HG02623 (cell line): ENCODE measurements around the gene ITK.

Experiments used
- ATAC-seq: cut with Tn5 transposase; IDR thresholded peaks from one replicate; pipeline ENCODE4 v1.9.1; 2021; ENCODE audit warnings: moderate library complexity; ENCODE audit not compliant: unreplicated experiment

The ITK gene

GRCh38 chr5:157180374-157181264 is at the start of gene ITK:
ITK (plus strand) TSS chr5:157180840; CDS start chr5:157180978, 138 bp downstream.
- ATAC-seq, result no peak

- ATAC-seq, result no peak
Observed at GRCh38 chr5:157130925-157131324, 49.7 kb upstream of the ITK start.

GRCh38 chr5:157132281-157132612 is 48.4 kb upstream of the ITK start:
- no peak for ATAC-seq

GRCh38 chr5:157137691-157138090 is 42.9 kb upstream of the ITK start:
- ATAC-seq, result no peak

- peak; percentile 100 for ATAC-seq
Observed at GRCh38 chr5:157142317-157143126, 38.1 kb upstream of the ITK start, which contains the start of gene MED7. MED7 (minus strand) TSS chr5:157142865; CDS start chr5:157139431, 3,434 bp downstream.

- ATAC-seq, result peak; percentile 33
Observed at GRCh38 chr5:157143127-157143971, 37.3 kb upstream of the ITK start.

- no peak for ATAC-seq
Observed at GRCh38 chr5:157148734-157149615, 31.7 kb upstream of the ITK start.

GRCh38 chr5:157150995-157151394 is 29.6 kb upstream of the ITK start:
- no peak for ATAC-seq

GRCh38 chr5:157155297-157155696 is 25.3 kb upstream of the ITK start:
- ATAC-seq, result no peak

- ATAC-seq, result no peak
Observed at GRCh38 chr5:157157293-157157891, 23.2 kb upstream of the ITK start.

GRCh38 chr5:157159209-157159751 is 21.4 kb upstream of the ITK start:
- ATAC-seq, result no peak

- ATAC-seq, result no peak
Observed at GRCh38 chr5:157160001-157160400, 20.6 kb upstream of the ITK start.

GRCh38 chr5:157161996-157162395 is 18.6 kb upstream of the ITK start:
- no peak for ATAC-seq

- ATAC-seq, result no peak
Observed at GRCh38 chr5:157162919-157163510, 17.6 kb upstream of the ITK start.

- no peak for ATAC-seq
Observed at GRCh38 chr5:157164521-157164920, 16.1 kb upstream of the ITK start.

GRCh38 chr5:157165261-157165660 is 15.4 kb upstream of the ITK start:
- ATAC-seq, result no peak

- ATAC-seq, result no peak
Observed at GRCh38 chr5:157165668-157166067, 15.0 kb upstream of the ITK start.

GRCh38 chr5:157166214-157167213 is 14.1 kb upstream of the ITK start, which contains the start of gene GARIN3:
GARIN3 (minus strand) TSS chr5:157166264; CDS start chr5:157166168, 96 bp downstream.
- ATAC-seq, result no peak
